ENCODE results near the gene MAS1L. TPM values are rescaled to one million over a fixed set of nuclear protein-coding genes. Genes with fewer than 3 reads are reported as not detected.

Gene MAS1L
- total RNA-seq, 1 experiment from 2014 or later = not detected

DNA sequence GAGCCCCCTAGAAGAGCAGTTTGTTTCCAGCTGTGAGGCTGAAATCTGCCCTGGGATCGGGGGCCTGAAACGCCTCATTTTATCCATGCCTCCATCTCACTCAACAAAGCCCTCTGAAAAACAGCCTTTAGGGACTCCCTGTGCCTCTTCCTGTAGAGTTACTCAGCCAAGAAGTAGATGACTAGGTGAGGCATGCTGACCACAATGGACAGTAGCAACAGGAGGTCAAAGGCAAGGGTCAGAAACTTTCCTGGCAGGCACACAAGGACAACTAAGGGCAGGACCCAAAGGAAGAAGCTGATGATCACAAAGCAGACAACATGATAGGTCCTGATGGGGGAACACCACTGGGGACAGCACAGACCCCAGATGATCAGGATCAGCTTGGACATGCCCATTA, 12.8 kb downstream of the MAS1L start:
- Histone ChIP-seq H4K8ac (replicated peaks; ENCODE audit: insufficient read length, low read depth, low read length) (no peak overlapping the region), H3K56ac (ENCODE audit: insufficient read length, low read depth, low read length) (no peak overlapping the region), H2AK5ac (ENCODE audit: insufficient read length, low read length) (no peak overlapping the region), H3K4ac (ENCODE audit: low read depth, low read length) (no peak overlapping the region), H4K20me1 (ENCODE audit: control insufficient read depth, insufficient read depth, insufficient read length) (no peaks in the 10 kb centered on the region), H3K27me3 (ENCODE audit: insufficient read depth, low read length) (no peaks in the 10 kb centered on the region), H3K9ac (ENCODE audit: extremely low read depth, insufficient read length, low read length) (no peak overlapping the region), H3K27ac (ENCODE audit: insufficient read length, low read depth, low read length) (no peak overlapping the region), H3K79me1 (ENCODE audit: insufficient read depth, low read depth, low read length, poor library complexity, severe bottlenecking) (no peaks in the 10 kb centered on the region), H3K23ac (ENCODE audit: insufficient read length, low read depth, low read length) (no peak overlapping the region), H2BK5ac (ENCODE audit: insufficient read length, low read length) (no peak overlapping the region), H3K4me2 (ENCODE audit: insufficient read depth, insufficient read length, low read length) (no peak overlapping the region), H2AFZ (ENCODE audit: low read length) (no peak overlapping the region), H3K4me1 (ENCODE audit: insufficient read depth, low read length) (no peaks in the 10 kb centered on the region), H4K5ac (ENCODE audit: insufficient read length, low read depth, low read length) (no peak overlapping the region), H3T11ph (ENCODE audit: low read length) (no peak overlapping the region), H4K91ac (ENCODE audit: insufficient read length, low read depth, low read length) (no peak overlapping the region), H2BK120ac (ENCODE audit: low read depth, low read length, poor library complexity, severe bottlenecking) (no peak overlapping the region), H3K14ac (ENCODE audit: insufficient read depth, low read length) (no peak overlapping the region), H3K23me2 (ENCODE audit: insufficient read length, low read depth, low read length, poor library complexity, severe bottlenecking) (no peaks in the 10 kb centered on the region), H3K18ac (ENCODE audit: insufficient read length, low read depth, low read length) (no peak overlapping the region), H3K79me2 (ENCODE audit: insufficient read depth, low read length) (no peaks in the 10 kb centered on the region), H2BK20ac (ENCODE audit: low read depth, low read length, poor library complexity, severe bottlenecking) (no peak overlapping the region), H2BK15ac (ENCODE audit: low read depth, low read length) (no peak overlapping the region), H2BK12ac (ENCODE audit: insufficient read length, low read depth, low read length) (no peak overlapping the region), H3K9me3 (ENCODE audit: control insufficient read depth, low read depth, low read length) (no peaks in the 10 kb centered on the region)
- Mint-ChIP-seq H3K36me3 (ENCODE audit: insufficient read depth in 1 of 3, low read depth in 3 of 3) (peaks cover 0 to 2% (median 0%) of the 10 kb centered on the region in 3 experiments; a peak in 1 of 7 replicates), H3K27me3 (ENCODE audit: low read depth) (peaks cover 2% of the 10 kb centered on the region), H3K4me1 (0 out of 4 replicates have a peak, but pooled peaks cover 0 to 2% of the 10 kb centered on the region in 2 experiments), H3K4me3 (no peak overlapping the region), H3K27ac (no peak overlapping the region), H3K9me3 (no peaks in the 10 kb centered on the region; a peak in 1 of 5 replicates)
- no peak for DNase-seq
- TF ChIP-seq CTCF (conservative IDR thresholded peaks at IDR 0.05) = no peak
- no CpG with 5 or more reads among the region's 2 CpGs for WGBS (ENCODE audit: extremely low coverage, insufficient read length, low lambda C conversion rate)
